ENCODE results near the gene EFEMP1. TPM values are rescaled to one million over a fixed set of nuclear protein-coding genes. Genes with fewer than 3 reads are reported as not detected.
"Not testable (repeated sequence)": the region's sequence is repeated elsewhere in the genome, so short reads cannot be mapped to it uniquely, and the experiment has no call there.

The EFEMP1 gene
- total RNA-seq, 2 donors from 2014 or later: 46.3 to 109 TPM

- no peaks in the 10 kb centered on the region for H3K9me3 ChIP-seq
- no peak overlapping the region for H3K27ac ChIP-seq
- no peaks in the 10 kb centered on the region for H3K4me1 ChIP-seq (replicated peaks)
- no peaks in the 10 kb centered on the region for H3K36me3 ChIP-seq
- no peak for TF ChIP-seq POLR2AphosphoS5 (IDR thresholded peaks at IDR 0.05)
- no peak for TF ChIP-seq POLR2A (IDR thresholded peaks at IDR 0.05)
- TF ChIP-seq, protein P1, sequence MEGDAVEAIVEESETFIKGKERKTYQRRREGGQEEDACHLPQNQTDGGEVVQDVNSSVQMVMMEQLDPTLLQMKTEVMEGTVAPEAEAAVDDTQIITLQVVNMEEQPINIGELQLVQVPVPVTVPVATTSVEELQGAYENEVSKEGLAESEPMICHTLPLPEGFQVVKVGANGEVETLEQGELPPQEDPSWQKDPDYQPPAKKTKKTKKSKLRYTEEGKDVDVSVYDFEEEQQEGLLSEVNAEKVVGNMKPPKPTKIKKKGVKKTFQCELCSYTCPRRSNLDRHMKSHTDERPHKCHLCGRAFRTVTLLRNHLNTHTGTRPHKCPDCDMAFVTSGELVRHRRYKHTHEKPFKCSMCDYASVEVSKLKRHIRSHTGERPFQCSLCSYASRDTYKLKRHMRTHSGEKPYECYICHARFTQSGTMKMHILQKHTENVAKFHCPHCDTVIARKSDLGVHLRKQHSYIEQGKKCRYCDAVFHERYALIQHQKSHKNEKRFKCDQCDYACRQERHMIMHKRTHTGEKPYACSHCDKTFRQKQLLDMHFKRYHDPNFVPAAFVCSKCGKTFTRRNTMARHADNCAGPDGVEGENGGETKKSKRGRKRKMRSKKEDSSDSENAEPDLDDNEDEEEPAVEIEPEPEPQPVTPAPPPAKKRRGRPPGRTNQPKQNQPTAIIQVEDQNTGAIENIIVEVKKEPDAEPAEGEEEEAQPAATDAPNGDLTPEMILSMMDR (IDR thresholded peaks at IDR 0.05): no peak
- H3K27me3 ChIP-seq (replicated peaks; ENCODE audit: insufficient read depth): no peaks in the 10 kb centered on the region
- DNase-seq (ENCODE audit: low spot score): no peak
- intact Hi-C loops (cut with DNase I): no loop called here
- H3K4me3 ChIP-seq: no peak overlapping the region
- 100% methylated on average over 1 of the region's 1 CpG for WGBS
These were observed 81.5 kb downstream of the EFEMP1 start for GRCh38 chr2:55842046-55842445.

DNA sequence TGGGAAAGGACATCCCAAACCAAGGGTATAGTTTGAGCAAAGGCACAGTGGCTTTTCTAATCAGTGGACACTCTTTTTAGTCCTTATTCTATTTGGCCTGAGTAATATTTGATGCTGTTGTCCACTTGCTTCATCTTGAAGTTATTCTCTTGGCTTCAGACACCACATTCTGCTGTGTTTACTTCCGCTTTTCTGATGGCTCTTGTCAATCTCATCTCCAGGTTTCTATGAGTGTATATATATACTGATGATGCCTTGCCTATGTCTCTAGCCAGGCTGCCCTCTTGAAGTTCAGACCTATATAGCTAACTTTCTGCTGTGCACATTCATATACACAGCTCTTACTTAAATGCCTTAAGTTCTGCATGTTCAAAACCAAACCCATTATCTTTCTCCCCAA lies 83.1 kb downstream of the EFEMP1 start:
- H3K36me3 ChIP-seq: no peaks in the 10 kb centered on the region
- DNase-seq (ENCODE audit: low spot score): no peak
- H3K4me3 ChIP-seq: no peak overlapping the region
- WGBS: 95% methylated on average over 1 of the region's 1 CpG
- H3K9me3 ChIP-seq: no peaks in the 10 kb centered on the region
- H3K27ac ChIP-seq: peak overlapping the region in 1 of 2 donors; percentile 23
- no peaks in the 10 kb centered on the region for H3K27me3 ChIP-seq (replicated peaks; ENCODE audit: insufficient read depth)
- TF ChIP-seq POLR2AphosphoS5 (IDR thresholded peaks at IDR 0.05) (no peak), POLR2A (IDR thresholded peaks at IDR 0.05) (no peak)
- TF ChIP-seq, protein P1 (IDR thresholded peaks at IDR 0.05): no peak
- no peaks in the 10 kb centered on the region for H3K4me1 ChIP-seq (replicated peaks)
- intact Hi-C loops (cut with DNase I): no loop called here

DNA sequence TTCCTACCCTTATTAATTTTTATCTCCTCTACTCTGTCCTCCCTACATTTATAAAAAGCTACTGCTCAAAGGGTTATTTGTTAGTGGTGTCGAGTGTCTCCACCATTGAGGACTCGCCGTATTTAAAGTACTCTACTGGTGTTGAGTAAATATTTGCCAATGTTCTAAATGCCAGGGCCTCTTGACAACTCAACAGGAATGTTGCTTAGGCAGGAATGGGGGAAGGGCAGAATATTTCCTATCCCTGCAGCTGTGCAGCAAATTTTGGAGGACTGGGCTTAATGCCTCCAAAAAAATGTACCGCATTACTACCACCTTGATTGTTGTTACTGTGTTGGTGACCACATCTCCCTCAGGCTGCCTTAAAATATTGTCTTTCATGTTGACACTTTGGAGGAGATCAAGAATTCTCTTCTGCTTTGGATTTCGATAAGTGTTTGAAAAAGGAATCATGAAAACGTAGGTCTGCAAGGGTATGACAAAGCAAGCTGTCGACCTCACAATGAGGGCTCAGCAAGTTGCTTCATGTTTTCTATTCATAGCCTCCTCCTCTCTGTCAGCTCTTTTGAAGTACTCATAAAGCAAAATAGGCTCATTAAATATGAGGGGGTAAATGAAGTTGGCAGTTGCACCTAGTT lies 84.3 kb downstream of the EFEMP1 start:
- peak; percentile 83 for DNase-seq (ENCODE audit: low spot score)
- Histone ChIP-seq H3K27ac (peak overlapping the region; percentile 10 to 23), H3K36me3 (no peaks in the 10 kb centered on the region), H3K9me3 (no peaks in the 10 kb centered on the region), H3K4me3 (no peak overlapping the region), H3K4me1 (replicated peaks) (no peaks in the 10 kb centered on the region), H3K27me3 (replicated peaks; ENCODE audit: insufficient read depth) (no peaks in the 10 kb centered on the region)
- intact Hi-C loops (cut with DNase I): no loop called here
- WGBS: 29% methylated on average over 7 of the region's 7 CpGs
- TF ChIP-seq POLR2A (IDR thresholded peaks at IDR 0.05) (no peak), POLR2AphosphoS5 (IDR thresholded peaks at IDR 0.05) (peak; percentile 90)
- TF ChIP-seq, protein P1 (IDR thresholded peaks at IDR 0.05): no peak

GRCh38 chr2:55838653-55839052 lies 84.9 kb downstream of the EFEMP1 start:
- H3K4me3 ChIP-seq: no peak overlapping the region

GRCh38 chr2:55838117-55838516 lies 85.5 kb downstream of the EFEMP1 start:
- intact Hi-C loops (cut with DNase I); DNase-seq (ENCODE audit: low spot score); H3K36me3 ChIP-seq; H3K4me1 ChIP-seq (replicated peaks); H3K27me3 ChIP-seq (replicated peaks; ENCODE audit: insufficient read depth); H3K9me3 ChIP-seq; H3K4me3 ChIP-seq: not testable (repeated sequence)
- H3K27ac ChIP-seq: peak overlapping the region in 1 of 2 donors; percentile 14
- 48% methylated on average over 1 of the region's 1 CpG for WGBS

More at GRCh38 chr2:55838653-55839052, 84.9 kb downstream of the EFEMP1 start:
- 24% methylated on average over 1 of the region's 1 CpG for WGBS
- no peaks in the 10 kb centered on the region for H3K27me3 ChIP-seq (replicated peaks; ENCODE audit: insufficient read depth)
- no peaks in the 10 kb centered on the region for H3K36me3 ChIP-seq
- intact Hi-C loops (cut with DNase I): no loop called here
- no peaks in the 10 kb centered on the region for H3K4me1 ChIP-seq (replicated peaks)
- no peak for TF ChIP-seq POLR2A (IDR thresholded peaks at IDR 0.05)
- TF ChIP-seq POLR2AphosphoS5 (IDR thresholded peaks at IDR 0.05): no peak
- TF ChIP-seq, protein P1 (IDR thresholded peaks at IDR 0.05): no peak
- no peak for DNase-seq (ENCODE audit: low spot score)
- no peaks in the 10 kb centered on the region for H3K9me3 ChIP-seq
- no peak overlapping the region for H3K27ac ChIP-seq

All from prostate gland (tissue), 2 donors.